Fibroblast of skin of back (primary cell): ENCODE results near the gene SLC7A4. TPM values are rescaled to one million over a fixed set of nuclear protein-coding genes. Genes with fewer than 3 reads are reported as not detected.
"Not testable (repeated sequence)": the region's sequence is repeated elsewhere in the genome, so short reads cannot be mapped to it uniquely, and the experiment has no call there.

Experiments used
- DNase-seq: peaks from one replicate; pipeline ENCODE4 v3.0.0-alpha.2; 2013
- polyA plus RNA-seq, 2 experiments: library from polyadenylated mRNA; unstranded; fragments of 120-200 nt; gene quantifications; one replicate each; pipeline ENCODE4 v1.2.1, GENCODE V29; 2013; ENCODE audit not compliant: insufficient read length in 2 of 2

SLC7A4 gene, protein sequence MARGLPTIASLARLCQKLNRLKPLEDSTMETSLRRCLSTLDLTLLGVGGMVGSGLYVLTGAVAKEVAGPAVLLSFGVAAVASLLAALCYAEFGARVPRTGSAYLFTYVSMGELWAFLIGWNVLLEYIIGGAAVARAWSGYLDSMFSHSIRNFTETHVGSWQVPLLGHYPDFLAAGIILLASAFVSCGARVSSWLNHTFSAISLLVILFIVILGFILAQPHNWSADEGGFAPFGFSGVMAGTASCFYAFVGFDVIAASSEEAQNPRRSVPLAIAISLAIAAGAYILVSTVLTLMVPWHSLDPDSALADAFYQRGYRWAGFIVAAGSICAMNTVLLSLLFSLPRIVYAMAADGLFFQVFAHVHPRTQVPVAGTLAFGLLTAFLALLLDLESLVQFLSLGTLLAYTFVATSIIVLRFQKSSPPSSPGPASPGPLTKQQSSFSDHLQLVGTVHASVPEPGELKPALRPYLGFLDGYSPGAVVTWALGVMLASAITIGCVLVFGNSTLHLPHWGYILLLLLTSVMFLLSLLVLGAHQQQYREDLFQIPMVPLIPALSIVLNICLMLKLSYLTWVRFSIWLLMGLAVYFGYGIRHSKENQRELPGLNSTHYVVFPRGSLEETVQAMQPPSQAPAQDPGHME
- polyA plus RNA-seq (2013, experiment 1 of 2; ENCODE audit: insufficient read length): 0.08 TPM
- 0.16 TPM for polyA plus RNA-seq (2013, experiment 2 of 2; ENCODE audit: insufficient read length)

DNA sequence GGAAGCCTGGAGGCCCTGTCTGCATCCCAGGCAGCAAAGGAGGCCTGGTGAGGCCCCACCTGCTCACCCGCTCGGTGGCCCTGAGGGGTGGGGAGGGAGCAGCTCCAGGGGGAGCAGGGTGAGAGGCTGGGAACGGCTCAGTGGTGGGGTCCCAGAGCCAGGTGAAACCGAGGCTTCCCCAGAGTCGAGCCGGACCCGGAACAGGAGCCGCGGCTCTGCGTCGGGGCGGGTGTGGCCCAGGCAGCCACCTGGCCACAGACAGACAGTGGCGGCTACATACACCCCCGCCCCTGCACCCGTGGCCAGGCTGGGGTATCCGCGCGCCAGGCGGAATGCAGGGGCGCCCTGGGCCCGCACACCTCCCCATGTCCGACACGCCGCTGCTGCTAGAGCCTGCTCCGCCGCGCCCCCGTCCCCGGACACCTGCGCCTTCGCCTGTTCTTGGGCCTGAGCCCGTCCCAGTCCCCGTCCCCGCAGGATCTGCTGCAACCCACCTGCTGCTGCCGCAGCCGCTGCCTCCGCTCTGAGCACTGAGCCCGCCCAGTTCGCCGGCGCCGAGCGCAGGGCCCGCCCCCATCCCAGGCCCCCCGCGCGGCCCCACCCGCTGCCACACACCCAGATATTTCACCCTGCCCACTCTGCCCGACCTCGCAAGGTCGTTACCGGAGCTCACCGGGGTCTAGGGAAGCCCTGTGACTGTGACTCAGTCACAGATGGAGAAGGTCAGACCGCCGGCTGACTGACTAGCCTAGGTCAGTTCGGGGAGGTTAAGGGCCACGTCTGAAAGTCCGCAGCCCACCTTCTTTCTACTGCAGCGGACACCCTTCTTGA lies at the start of gene SLC7A4:
SLC7A4 (minus strand) TSS at position 525 of the 831 bp plus-strand sequence. CDS start 749 bp downstream, outside the sequence.
- no peak for DNase-seq

DNA sequence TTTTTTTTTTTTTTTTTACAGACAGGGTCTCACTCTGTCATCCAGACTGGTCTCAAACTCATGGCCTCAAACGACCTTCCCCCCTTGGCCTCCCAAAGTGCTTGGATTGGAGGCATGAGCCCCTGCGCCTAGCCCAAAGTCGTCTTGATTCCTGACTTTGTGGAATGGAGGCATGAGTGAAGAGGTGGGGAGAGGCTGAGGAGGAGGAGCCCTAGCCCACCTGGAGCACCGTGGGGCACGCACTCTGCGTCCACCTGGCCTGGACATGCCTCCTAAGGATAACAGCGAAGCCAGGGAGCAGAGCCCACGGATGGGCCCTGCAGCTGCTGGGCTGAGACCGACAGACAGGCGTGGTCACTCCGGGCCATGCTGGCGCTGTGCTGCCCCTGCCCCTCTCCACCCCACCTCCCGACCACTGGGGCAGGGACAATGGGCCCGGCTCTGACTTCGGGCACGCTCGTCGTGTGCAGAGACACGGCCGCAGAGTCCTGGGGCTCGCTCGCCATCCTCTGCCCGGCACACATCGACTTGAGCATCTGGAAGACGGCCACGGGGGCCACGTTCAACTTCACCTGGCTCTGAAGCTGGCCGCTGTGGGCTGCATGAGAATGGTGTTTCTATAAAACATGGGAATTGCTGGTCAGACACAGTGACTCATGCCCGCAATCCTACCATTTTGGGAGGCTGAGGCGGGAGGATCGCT lies 48.2 kb upstream of the SLC7A4 start:
- no peak for DNase-seq

DNA sequence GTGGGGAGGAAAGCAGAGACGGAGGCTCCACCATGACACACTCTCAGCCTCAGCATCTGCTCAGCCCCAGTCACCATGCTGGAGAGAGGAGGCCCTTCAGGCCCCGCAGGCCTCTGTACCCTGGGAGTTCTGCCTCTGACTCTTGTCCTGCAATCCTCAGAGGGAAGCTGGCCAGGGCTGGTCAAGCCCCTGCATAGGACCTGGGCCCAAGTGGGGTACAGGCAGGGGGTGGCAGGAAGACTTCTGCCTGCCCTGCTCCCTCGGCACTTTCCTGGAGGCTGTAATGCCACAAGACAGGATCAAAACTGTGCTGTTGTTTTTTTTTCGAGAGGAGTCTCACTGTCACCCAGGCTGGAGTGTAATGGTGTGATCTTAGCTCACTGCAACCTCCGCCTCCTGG lies 47.1 kb upstream of the SLC7A4 start:
- no peak for DNase-seq

DNA sequence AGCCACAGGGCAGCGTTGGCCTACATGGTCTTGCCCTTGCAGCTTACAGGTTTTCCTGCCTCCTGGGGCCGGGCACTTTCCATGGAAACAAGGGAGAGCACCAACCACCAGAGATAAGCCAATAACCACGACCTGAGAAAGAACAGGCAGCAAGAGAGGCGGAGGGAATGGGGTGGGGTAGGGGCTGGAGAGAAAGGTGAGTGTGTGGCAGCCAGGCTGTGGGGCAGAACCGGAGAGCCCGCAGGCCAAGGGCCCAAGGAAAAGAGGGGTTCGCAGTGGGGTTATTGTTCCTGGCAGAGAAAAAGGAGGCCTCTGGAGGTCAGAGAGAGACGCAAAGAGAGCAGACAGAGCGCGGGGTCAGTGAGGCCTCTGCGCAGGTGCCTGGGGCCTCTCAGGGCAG lies 46.6 kb upstream of the SLC7A4 start:
- no peak for DNase-seq

DNA sequence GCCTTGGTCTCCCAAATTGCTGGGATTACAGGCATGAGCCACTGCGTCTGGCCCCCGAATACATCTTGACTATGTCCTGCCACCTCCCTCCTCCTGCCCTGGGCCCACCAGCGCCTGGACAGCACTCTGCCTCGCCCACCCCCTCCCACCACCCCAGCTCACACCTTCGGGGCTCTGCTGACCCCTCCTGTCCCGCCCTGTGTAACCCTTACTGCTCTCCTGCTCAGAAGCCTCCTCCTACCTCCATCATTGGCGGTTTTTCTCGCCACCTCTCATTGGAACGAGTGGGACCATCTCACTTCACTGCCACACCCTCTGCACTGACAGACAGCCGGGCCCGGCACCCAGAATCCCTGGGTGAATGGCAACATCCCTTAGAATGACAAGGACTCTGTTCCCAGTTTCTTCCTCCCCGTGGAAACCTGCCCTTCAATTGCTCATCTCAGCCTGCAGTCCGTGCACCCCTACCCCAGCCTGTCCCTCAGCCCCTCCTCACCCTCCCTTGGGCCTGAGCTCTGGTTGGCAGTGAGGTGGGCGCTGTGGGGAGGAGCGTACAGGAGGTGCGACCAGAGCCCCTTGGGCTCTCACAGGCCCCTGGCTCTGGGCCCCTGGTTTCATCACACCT lies 45.6 kb upstream of the SLC7A4 start:
- DNase-seq: no peak

DNA sequence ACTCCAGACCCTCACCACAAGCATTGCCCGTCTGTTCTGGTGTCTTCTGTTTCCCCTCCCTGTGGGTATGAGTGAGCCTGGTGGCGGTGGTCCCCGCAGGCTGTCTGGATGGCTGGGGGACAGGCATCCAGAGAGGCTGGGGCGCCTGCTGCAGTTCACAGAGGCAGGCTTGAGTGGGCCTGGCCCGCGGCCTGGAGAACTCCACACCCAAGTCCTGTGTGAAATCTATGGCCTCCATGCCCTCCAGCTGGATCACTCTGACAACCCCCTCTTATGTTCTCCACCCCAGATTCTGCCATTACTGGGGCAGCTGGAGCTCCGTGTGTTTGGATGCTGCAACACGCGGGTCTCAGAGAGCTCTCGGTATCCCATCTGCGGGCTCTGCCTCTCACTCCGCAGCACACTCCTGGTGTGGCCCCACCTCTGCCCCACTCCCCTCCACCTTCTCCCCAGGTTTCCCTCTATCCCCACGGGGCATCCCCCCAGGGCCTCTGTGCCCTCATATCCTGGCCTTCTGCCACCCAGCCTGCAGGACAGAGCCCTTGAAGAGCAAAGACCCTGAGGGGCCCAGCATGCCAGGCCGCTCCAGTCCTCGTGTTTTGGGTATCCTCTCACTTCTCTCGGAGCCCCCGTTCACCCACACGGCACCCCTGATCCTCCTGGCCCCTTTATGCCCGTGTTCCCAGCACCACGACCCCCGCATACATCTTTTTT lies 44.7 kb upstream of the SLC7A4 start:
- DNase-seq: no peak

DNA sequence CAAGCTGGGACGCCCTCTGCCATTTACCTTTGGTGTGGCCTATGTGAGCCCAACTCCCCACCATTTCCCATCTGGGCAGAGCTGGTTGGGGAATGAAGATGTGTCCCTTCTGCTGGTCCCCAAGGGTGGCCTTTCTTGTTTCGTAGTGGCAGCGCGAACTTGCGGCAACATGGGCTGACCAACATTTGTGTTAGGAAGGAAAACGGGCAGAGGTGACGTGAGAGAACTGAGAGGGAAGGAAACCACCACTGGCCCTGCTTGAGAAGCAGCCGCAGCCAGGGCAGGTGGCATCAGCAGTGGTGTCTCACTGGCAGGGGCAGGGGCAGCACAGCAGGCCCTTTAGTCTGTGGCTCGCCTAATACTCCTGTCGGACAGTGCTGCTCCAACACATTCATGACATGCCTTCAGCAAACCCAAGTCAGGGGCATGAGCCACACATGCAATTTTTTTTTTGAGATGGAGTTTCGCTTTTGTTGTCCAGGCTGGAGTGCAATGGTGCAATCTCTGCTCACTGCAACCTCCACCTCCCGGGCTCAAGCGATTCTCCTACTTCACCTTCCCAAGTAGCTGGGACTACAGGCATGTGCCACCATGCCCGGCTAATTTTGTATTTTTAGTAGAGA lies 43.3 kb upstream of the SLC7A4 start:
- DNase-seq: no peak

DNA sequence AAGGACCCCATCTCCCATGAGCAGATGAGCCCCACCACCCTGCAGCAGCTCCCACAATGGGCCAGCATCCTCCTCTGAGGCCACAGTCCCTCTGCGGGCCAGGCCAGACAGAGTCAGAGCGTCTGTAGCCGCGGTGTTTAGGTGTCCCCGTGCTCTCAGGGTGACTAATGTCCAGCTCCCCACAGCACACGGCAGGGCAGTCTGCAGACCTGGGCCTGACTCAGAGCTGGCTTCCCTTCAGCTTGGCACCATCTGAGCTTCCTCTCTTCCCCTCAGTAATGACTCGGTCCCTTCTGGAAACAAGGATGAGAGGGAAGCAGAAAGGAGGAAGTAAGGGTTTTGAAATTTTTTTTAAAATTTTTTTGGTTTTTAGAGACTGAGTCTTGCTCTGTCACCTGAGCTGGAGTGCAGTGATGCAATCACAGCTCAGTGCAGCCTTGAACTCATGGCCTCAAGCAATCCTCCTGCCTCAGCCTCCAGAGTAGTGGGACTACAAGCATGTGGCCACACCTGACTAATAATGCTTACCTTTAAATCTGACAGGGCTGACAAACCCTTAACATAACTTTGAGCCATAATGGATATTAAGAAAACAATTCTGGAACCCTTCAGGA lies 41.8 kb upstream of the SLC7A4 start:
- DNase-seq: peak; percentile 74

DNA sequence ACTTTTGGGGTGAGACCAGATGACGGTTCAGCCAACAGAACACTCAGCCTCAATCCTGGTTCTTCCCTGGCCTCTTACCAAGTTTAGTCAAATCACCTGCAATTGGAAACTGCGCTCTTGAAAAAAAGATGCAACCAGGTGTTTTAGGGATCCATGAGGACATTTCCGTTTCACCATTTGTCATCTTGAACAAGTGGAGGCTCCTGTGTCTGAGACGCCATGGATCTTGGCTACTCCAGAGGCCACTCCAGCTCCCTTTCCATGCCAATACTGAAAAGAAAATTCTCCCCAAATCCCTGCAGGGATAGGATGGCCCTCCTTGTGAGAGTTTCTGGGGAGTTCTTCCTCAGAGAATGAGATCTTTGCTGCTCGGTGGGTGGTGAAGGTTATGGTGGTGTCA lies 41.1 kb upstream of the SLC7A4 start:
- DNase-seq: no peak

DNA sequence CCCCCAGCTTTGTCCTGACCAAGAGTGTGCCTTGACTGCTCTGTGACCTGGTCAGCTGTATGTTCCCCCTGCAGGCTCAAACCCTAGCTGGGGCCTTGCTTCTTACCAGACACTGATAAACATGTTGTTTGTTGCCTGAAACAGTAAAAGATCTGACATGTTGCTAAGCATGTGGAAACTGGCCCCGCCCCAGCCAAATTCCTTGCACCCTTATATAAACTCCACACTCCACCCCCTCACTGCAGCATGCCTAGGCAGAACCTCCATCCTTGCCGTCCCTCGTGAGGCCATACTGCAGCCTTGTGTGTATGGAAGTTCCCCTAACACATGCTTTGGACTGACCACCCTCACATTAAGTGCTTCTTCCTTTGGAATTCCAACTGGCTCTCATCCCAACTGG lies 40.7 kb upstream of the SLC7A4 start:
- no peak for DNase-seq

DNA sequence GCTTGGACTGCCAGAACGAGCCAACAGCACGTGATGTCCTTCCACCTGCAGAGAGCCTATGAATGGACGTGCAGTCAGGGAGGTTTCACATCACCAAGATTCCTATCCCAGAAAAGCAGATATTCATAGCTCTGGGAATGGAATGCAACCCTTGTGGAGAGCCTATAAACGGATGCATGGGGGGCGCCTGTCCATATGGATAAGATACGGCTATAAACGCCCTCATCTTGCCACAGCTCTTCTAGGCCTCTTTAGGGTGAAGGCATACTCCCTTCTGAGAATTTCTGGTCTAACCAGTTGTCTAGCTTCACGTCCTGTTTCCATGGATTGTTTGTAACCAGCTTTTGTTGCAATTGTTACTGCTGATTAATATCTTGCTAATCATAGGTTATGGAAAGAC lies 39.4 kb upstream of the SLC7A4 start:
- DNase-seq: not testable (repeated sequence)

DNA sequence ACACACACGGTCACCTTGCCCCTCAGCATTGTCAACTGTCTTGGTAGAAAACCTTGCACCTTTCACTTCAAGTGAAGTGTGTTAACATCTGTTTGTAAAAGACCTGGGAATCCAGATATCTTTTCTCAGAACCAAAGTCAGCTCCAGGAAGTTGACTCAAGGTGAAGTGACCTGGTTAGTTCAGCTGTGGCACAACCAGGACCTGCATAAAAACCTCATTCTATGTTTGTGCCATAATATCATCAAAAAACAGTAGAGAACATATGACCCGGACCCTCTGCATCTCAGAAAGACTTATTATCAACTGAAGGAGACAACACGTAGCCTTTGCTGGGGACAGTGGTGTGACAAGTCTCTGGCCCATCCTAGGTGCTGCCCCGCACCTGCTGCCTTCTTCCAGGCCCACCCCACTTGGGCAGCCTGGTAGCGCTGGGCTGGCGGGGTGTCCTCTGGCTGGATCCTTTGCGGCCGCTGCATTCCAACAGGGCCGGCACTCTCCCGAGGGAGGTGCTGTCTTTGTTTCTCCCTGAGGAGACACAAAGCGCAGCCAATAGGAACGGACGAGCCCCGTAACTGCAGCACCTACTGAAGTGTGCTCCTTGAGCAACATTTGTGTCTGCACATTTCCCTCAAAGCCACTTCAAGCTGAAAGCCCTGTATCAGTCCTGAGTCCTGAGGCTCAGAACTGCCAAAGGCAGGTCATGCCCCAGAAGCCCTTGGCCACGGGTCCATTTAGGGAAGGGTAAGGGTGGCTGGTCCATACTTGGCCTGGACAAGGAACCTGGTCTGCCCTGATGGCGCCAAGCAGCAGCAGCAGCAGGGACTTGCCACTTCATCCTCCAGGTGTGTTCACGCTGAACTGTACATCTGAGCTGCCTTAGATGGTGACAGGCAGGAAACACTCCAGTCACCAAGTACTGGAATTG lies 38.6 kb upstream of the SLC7A4 start:
- no peak for DNase-seq

DNA sequence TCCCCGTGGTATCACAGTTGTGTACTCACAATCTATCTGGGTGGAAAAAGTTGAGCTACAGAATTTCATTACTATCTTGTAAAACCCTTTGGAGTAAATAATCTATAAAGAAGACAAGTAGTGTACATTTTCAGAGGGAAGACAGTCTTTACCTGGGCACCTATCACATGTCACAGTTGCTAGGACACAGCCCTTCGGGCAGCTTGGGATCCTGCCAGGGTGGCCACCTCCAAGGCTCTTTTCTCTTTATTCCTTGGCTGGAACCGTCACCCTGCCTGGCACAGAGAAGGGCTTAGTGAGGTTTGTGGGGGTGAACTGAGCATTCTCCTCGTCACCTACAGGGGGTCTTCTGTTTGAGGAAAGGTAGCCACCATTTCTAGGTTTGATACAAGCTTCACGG lies 37.0 kb upstream of the SLC7A4 start:
- no peak for DNase-seq

DNA sequence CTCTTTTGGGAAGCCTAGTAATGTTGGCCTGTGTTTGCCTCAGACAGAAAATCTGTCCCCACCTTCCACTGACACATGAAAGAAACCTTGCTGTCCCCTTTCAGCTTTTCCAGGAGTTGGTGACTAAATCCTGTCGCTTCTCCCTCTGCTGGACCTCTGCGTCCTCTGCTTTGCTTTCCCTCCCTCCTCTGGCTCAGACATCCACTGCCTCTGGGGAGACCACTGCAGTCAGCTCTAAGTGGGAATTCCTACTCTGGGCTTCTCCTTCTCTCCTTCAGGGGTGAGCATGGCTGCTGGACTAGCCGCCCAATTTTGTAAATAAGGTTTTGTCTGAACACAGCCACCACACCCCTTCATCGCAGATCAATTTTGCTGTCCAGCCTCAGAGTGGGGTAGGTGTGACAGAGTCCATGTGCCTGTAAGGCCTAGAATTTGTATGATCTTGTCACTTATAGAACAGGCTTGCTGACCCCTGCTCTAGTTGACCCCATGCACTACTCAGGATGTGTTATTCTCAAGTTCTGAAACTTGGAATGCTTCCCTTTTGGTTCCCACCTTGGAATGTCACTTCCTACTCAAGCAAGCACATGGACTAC lies 36.4 kb upstream of the SLC7A4 start:
- no peak for DNase-seq

DNA sequence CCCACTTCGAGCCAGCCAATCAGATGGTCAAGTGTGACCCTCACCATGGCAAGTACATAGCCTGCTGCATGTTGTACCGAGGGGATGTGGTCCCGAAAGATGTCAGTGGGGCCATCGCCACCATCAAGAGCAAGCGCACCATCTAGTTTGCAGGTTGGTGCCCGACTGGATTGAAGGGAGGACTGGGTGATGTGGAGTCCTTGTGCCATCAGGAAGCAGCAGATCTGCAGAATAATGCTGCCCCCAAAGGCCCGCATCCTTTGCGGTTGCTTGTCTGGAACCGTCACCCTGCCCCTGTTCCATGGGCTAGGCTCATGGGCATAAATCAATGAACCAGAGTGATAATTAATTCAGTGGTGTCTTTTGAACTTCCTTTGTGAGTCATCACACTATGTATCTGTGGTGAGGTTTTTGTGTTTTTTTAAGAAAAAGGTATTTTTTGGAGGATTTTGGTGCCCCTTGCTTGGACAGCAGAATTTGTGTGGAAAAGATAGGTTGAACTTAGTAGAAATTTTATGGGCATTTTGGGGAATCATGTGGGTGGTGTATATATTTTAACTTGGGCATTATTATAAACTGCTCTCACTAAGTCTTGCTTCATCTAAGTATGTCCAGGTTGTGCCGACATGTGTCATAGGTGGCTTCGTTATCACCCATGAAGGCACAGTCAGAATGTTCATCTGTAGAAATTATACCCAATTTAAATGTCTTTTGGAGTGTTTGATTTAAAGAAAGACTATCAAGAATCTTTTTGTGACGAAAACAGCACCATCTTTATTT lies 35.7 kb upstream of the SLC7A4 start:
- no peak for DNase-seq

DNA sequence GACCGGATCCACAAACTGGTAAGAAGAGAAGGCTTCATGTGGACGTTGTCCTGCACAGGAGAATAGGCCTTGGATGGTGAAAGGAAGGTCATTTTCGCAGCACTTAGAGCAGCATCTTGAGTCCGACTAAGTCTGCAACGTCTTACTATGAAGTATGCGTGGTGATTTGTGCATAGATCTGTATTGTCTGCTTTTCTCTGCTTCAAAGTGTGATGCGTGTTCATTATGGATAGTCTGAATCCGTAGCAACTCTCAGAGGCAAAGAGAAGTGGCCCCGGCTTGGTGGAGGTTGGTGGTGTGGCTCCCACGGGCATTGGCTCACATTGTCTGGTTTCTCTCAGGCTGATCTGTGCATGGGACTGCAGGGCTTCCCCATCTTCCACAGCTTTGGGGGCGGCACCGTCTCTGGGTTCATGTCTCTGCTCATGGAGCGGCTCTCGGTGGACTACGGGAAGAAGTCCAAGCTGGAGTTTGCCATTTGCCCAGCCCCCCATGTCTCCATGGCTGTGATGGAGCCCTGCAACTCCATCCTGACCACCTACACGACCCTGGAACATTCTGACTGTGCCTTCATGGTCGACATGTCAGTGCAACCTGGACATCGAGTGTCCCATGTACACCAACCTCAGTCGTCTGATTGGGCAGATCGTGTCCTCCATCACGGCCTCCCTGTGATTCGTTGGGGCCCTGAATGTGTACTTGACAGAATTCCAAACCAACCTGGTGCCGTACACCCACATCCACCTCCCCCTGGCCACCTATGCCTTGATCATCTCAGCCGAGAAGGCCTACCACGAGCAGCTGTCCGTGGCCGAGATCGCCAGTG lies 34.9 kb upstream of the SLC7A4 start:
- DNase-seq: no peak
